Measurements from ENCODE around the gene RFK.

RFK gene

GRCh38 chr9:76405340-76405739 is 11.1 kb upstream of the RFK start:
- TF ChIP-seq POLR2AphosphoS5 (IDR thresholded peaks at IDR 0.05; ENCODE audit: low read depth, low read length), result no peak
- TF ChIP-seq TAF1 (IDR thresholded peaks at IDR 0.05; ENCODE audit: borderline replicate concordance, low read depth, low read length), result no peak
- no peak for TF ChIP-seq POLR2A (IDR thresholded peaks at IDR 0.05; ENCODE audit: low read depth, low read length)
- FAIRE-seq, result peak; percentile 48
- no peak for DNase-seq (ENCODE audit: insufficient read length)

DNA sequence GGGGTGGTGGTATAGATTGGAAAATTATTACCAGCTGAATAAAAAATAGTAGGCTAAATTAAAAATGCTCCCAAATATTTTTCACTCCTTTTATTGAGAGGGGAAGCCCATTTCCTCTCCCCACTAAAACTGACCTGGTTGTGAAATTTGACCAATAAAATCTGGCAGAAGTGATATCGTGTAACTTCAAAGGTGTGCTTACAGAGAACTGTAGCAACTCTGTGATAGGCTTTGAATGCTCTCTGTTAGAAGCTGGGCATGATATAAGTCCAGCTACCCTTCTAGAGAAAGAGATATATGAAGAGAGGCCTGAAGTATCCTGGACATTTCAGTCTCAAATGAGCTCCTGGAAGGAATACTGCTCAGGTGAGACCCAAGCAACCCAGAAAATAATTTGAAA is 10.2 kb upstream of the RFK start:
- FAIRE-seq, result peak; percentile 24
- no peak for TF ChIP-seq TAF1 (IDR thresholded peaks at IDR 0.05; ENCODE audit: borderline replicate concordance, low read depth, low read length)
- no peak for TF ChIP-seq POLR2A (IDR thresholded peaks at IDR 0.05; ENCODE audit: low read depth, low read length)
- TF ChIP-seq POLR2AphosphoS5 (IDR thresholded peaks at IDR 0.05; ENCODE audit: low read depth, low read length), result no peak
- DNase-seq (ENCODE audit: insufficient read length), result no peak

DNA sequence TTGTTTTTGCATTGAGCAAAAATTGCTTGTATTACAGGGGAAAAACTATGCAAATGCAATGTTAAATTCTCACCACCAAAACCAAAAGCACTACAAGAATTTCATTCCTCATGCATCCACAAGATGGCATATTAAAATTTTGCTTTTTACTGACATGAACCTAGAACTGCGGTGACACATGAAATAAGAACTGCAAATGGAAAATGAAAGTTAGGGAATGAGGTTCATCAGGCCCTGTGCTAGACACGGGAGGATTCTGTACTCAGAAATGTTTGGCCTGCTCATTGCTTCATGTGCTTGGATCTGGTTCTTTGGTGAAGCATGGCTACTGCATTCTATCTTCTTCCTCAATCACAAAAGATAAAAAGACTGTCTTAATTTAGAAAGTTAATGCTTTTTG is 9.1 kb upstream of the RFK start:
- peak; percentile 14 for DNase-seq (ENCODE audit: insufficient read length)
- no peak for TF ChIP-seq TAF1 (IDR thresholded peaks at IDR 0.05; ENCODE audit: borderline replicate concordance, low read depth, low read length)
- TF ChIP-seq POLR2AphosphoS5 (IDR thresholded peaks at IDR 0.05; ENCODE audit: low read depth, low read length), result no peak
- TF ChIP-seq POLR2A (IDR thresholded peaks at IDR 0.05; ENCODE audit: low read depth, low read length), result no peak
- peak; percentile 92 for FAIRE-seq

GRCh38 chr9:76401580-76402354 is 7.5 kb upstream of the RFK start:
- TF ChIP-seq TAF1 (IDR thresholded peaks at IDR 0.05; ENCODE audit: borderline replicate concordance, low read depth, low read length) (no peak), POLR2AphosphoS5 (IDR thresholded peaks at IDR 0.05; ENCODE audit: low read depth, low read length) (no peak), POLR2A (IDR thresholded peaks at IDR 0.05; ENCODE audit: low read depth, low read length) (no peak)
- FAIRE-seq (no peak), DNase-seq (ENCODE audit: insufficient read length) (no peak)

DNA sequence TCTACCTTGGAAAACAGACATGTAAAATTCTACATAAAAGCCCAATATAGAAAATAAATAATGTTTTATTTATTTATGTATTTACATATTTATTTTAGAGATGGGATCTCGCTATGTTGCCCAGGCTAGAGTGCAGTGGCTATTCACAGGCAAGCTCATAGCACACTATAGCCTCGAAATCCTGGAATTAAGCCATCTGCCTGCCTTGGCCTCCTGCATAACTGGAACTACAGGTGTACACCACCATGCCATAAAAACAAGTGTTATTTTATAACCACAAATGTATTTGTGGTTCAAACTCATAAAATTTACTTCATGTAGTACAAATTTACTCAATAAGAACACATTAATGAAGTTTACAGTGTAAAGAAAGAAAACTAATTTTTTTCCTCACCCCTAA is 7.0 kb upstream of the RFK start:
- DNase-seq (ENCODE audit: insufficient read length) (no peak), FAIRE-seq (no peak)
- no peak for TF ChIP-seq TAF1 (IDR thresholded peaks at IDR 0.05; ENCODE audit: borderline replicate concordance, low read depth, low read length)
- no peak for TF ChIP-seq POLR2AphosphoS5 (IDR thresholded peaks at IDR 0.05; ENCODE audit: low read depth, low read length)
- TF ChIP-seq POLR2A (IDR thresholded peaks at IDR 0.05; ENCODE audit: low read depth, low read length), result no peak

DNA sequence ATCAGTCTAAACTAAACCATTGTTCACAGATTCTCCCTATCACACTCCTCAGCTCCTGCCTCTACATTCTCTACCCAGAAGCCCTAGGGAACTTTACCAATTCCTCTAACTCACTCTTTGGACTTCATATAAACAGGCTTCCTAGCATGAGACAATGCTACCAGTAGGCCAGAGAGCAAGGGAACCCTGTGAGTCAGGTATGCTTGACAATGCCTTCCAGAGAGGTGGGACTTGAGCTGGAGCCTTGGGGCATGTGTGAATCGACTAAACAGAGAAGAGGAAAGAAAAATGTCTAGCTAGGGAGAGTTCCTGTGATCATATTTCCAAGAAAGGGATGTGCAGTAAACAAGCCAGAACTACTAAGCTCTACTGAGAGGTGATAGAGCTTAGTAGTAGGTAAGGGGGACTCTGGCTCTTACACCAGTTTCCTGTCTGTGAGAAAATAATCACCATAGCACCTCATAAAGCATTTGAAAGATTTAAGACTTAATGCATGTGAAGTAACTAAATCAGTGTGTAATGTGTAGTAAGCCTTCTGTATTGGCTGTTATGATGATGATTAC is 6.4 kb upstream of the RFK start:
- no peak for DNase-seq (ENCODE audit: insufficient read length)
- FAIRE-seq, result no peak
- no peak for TF ChIP-seq POLR2A (IDR thresholded peaks at IDR 0.05; ENCODE audit: low read depth, low read length)
- no peak for TF ChIP-seq POLR2AphosphoS5 (IDR thresholded peaks at IDR 0.05; ENCODE audit: low read depth, low read length)
- TF ChIP-seq TAF1 (IDR thresholded peaks at IDR 0.05; ENCODE audit: borderline replicate concordance, low read depth, low read length), result no peak

DNA sequence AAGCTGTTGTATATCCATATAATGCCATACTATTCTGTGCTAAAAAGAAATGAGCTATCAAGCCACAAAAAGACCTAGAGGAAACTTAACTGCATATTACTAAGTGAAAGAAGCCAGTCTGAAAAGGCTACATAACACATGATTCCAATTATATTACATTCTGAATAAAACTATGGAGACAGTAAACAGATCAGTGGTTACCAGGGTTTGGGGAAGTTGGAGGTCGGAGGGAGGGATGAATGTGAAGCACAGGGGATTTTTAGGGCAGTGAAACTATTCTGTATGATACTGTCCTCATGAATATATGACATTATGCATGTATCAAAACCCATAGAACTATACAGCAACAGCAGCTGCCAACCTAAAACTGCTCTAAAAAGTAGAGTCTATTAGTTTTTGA is 5.6 kb upstream of the RFK start:
- TF ChIP-seq TAF1 (IDR thresholded peaks at IDR 0.05; ENCODE audit: borderline replicate concordance, low read depth, low read length) (no peak), POLR2AphosphoS5 (IDR thresholded peaks at IDR 0.05; ENCODE audit: low read depth, low read length) (no peak), POLR2A (IDR thresholded peaks at IDR 0.05; ENCODE audit: low read depth, low read length) (no peak)
- FAIRE-seq (no peak), DNase-seq (ENCODE audit: insufficient read length) (no peak)

GRCh38 chr9:76396597-76396996 is 2.4 kb upstream of the RFK start:
- FAIRE-seq, result no peak
- no peak for DNase-seq (ENCODE audit: insufficient read length)
- TF ChIP-seq TAF1 (IDR thresholded peaks at IDR 0.05; ENCODE audit: borderline replicate concordance, low read depth, low read length), result no peak

DNA sequence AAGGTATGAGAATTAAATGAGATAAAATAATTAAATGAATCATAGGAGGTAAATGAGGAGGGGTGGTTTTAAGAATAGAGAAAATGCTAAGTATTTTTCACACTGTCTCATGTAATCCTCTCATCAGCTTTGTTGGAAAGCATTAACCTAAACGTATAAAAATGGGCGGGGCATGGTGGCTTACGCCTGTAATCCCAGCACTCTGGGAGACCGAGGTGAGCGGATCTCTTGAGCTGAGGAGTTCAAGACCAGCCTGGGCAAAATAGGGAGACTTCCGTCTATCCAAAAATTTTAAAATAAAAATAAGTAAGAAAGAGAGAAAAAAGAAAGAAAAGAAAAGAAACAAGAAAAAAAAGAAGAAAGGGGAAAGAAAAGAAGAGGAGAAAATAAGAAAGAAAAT is 1.9 kb upstream of the RFK start:
- no peak for TF ChIP-seq POLR2AphosphoS5 (IDR thresholded peaks at IDR 0.05; ENCODE audit: low read depth, low read length)
- no peak for TF ChIP-seq TAF1 (IDR thresholded peaks at IDR 0.05; ENCODE audit: borderline replicate concordance, low read depth, low read length)
- no peak for TF ChIP-seq POLR2A (IDR thresholded peaks at IDR 0.05; ENCODE audit: low read depth, low read length)
- DNase-seq (ENCODE audit: insufficient read length), result no peak
- FAIRE-seq, result no peak

DNA sequence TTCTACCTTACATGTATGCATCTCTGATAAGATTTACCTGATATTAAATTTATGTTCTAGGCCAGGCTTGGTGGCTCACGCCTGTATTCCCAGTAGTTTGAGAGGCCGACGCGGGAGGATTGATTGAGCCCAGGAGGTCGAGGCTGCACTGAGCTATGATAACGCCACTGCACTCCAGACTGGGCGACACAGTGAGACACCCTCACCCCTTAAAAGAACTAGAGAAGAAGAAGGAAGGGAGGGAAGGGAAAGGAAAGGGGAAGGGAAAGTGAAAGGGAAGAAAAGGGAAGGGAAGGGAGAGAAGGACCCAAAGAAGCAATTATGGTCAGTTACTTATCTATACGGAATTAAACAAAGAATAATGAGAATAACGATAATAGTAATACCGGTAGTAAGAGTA is 1.2 kb upstream of the RFK start:
- TF ChIP-seq POLR2A (IDR thresholded peaks at IDR 0.05; ENCODE audit: low read depth, low read length), result no peak
- TF ChIP-seq TAF1 (IDR thresholded peaks at IDR 0.05; ENCODE audit: borderline replicate concordance, low read depth, low read length), result no peak
- TF ChIP-seq POLR2AphosphoS5 (IDR thresholded peaks at IDR 0.05; ENCODE audit: low read depth, low read length), result no peak
- DNase-seq (ENCODE audit: insufficient read length) (no peak), FAIRE-seq (no peak)

DNA sequence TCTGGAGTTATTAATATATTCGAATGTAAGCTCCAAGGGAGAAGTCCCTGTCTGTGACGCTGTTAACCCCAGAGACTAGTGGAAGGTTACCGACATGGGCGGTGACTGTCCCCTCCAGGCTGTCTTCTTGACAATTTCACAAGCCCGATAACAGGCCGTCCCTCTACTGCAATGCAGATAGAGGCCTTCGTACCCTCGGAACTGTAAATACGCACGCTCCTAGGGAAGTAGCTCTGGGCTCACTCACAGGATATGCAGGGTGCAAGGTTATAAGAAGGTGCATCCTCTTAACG is 680 bp upstream of the RFK start:
- TF ChIP-seq POLR2A (IDR thresholded peaks at IDR 0.05; ENCODE audit: low read depth, low read length), result no peak
- TF ChIP-seq TAF1 (IDR thresholded peaks at IDR 0.05; ENCODE audit: borderline replicate concordance, low read depth, low read length), result no peak
- TF ChIP-seq POLR2AphosphoS5 (IDR thresholded peaks at IDR 0.05; ENCODE audit: low read depth, low read length), result no peak
- peak; percentile 37 for DNase-seq (ENCODE audit: insufficient read length)
- no peak for FAIRE-seq

- TF ChIP-seq POLR2AphosphoS5 (IDR thresholded peaks at IDR 0.05; ENCODE audit: low read depth, low read length), result no peak
- no peak for DNase-seq (ENCODE audit: insufficient read length)
- no peak for FAIRE-seq
These were observed 3.6 kb downstream of the RFK start for GRCh38 chr9:76390656-76391055.

Data from GM12892 (cell line).